ENCODE data around the gene ASPG.

ASPG gene

GRCh38 chr14:104107101-104107581 lies 21.6 kb downstream of the ASPG start:
- no peak for DNase-seq

- no peak for DNase-seq
These were observed 22.4 kb downstream of the ASPG start for GRCh38 chr14:104107611-104108569.

- no peak for DNase-seq
These were observed 23.4 kb downstream of the ASPG start for GRCh38 chr14:104108570-104109541.

GRCh38 chr14:104109731-104110361 lies 24.3 kb downstream of the ASPG start:
- no peak for DNase-seq

- DNase-seq, result no peak
These were observed 25.1 kb downstream of the ASPG start for GRCh38 chr14:104110491-104111209.

- DNase-seq, result no peak
These were observed 26.0 kb downstream of the ASPG start for GRCh38 chr14:104111301-104112112.

GRCh38 chr14:104112113-104112505 lies 26.6 kb downstream of the ASPG start:
- DNase-seq, result no peak

- DNase-seq, result no peak
These were observed 27.4 kb downstream of the ASPG start for GRCh38 chr14:104112609-104113571.

GRCh38 chr14:104113631-104114420 lies 28.3 kb downstream of the ASPG start:
- no peak for DNase-seq

- DNase-seq, result no peak
These were observed 29.1 kb downstream of the ASPG start for GRCh38 chr14:104114421-104115130.

- DNase-seq, result no peak
These were observed 29.7 kb downstream of the ASPG start for GRCh38 chr14:104115131-104115600.

- DNase-seq, result no peak
These were observed 30.3 kb downstream of the ASPG start for GRCh38 chr14:104115691-104116287.

GRCh38 chr14:104116288-104116755 lies 30.8 kb downstream of the ASPG start:
- no peak for DNase-seq

- DNase-seq, result no peak
These were observed 31.3 kb downstream of the ASPG start for GRCh38 chr14:104116756-104117340.

- DNase-seq, result no peak
These were observed 32.0 kb downstream of the ASPG start for GRCh38 chr14:104117341-104118005.

GRCh38 chr14:104118006-104118844 lies 32.7 kb downstream of the ASPG start:
- no peak for DNase-seq

All from NCI-H526 treated with DMSO at 0.1 percent for 48 hours (cell line).